ENCODE results near the gene CYSLTR2. TPM values are rescaled to one million over a fixed set of nuclear protein-coding genes. Genes with fewer than 3 reads are reported as not detected.

The CYSLTR2 gene
- total and polyA plus RNA-seq, 2 of the 8 experiments (the other 6 are each of a cell fraction or from before 2014, with no cell fraction given): not detected

DNA sequence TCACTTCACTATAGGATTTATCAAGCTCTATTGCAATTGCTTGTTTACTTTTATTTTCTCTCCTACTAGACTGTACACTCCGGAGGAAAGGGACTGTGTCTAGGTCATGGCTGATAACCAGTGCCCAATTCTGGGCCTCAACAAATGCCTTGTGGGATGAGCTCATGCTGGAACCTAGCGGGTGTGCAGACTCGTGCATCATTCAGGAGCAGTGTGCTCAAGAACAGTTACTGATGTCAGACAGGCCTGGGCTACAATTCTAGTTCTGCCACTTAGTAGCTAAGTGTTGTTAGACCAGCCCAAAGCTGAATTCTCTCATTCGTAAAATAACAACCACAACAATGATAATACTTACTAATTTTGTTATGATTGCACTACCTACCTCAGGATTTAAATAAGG is 95.4 kb downstream of the CYSLTR2 start:
- no peak overlapping the region for H4K91ac ChIP-seq (replicated peaks; ENCODE audit: insufficient read length, low read length)
- TF ChIP-seq CBX8 (IDR thresholded peaks at IDR 0.05; ENCODE audit: borderline replicate concordance, low read depth, low read length) (no peak), JUN (IDR thresholded peaks at IDR 0.05; ENCODE audit: low read depth, low read length) (no peak), KDM4A (IDR thresholded peaks at IDR 0.05; ENCODE audit: low read depth, low read length, severe bottlenecking) (no peak), BCL11A (IDR thresholded peaks at IDR 0.05; ENCODE audit: low read depth in 2 of 2, low read length in 2 of 2) (no peak), MAFK (IDR thresholded peaks at IDR 0.05; ENCODE audit: low read depth, low read length) (no peak), SAP30 (IDR thresholded peaks at IDR 0.05; ENCODE audit: insufficient read depth, insufficient replicate concordance, low read length) (no peak), SIN3A (conservative IDR thresholded peaks at IDR 0.05 in 1 of 2, IDR thresholded peaks at IDR 0.05 in 1 of 2; ENCODE audit: low read depth in 1 of 2, low read length in 2 of 2) (no peak), HDAC6 (IDR thresholded peaks at IDR 0.05; ENCODE audit: low read depth, low read length) (no peak), PHF8 (conservative IDR thresholded peaks at IDR 0.05; ENCODE audit: low read depth, low read length) (no peak), SUZ12 (IDR thresholded peaks at IDR 0.05; ENCODE audit: low read length) (no peak), ATF2 (IDR thresholded peaks at IDR 0.05; ENCODE audit: low read length) (no peak), KDM5A (IDR thresholded peaks at IDR 0.05; ENCODE audit: low read length) (no peak)

More for the DNA sequence above, 95.4 kb downstream of the CYSLTR2 start:
- Histone ChIP-seq H3K14ac (ENCODE audit: insufficient read length) (no peak overlapping the region), H3K9ac (replicated peaks in 1 of 4; ENCODE audit: extremely low read depth in 1 of 4, low read depth in 3 of 4, low read length in 3 of 4) (no peak overlapping the region), H4K20me1 (replicated peaks in 1 of 2; ENCODE audit: control insufficient read depth in 1 of 2, insufficient read depth in 2 of 2, low read length in 2 of 2) (no peaks in the 10 kb centered on the region), H2BK120ac (replicated peaks; ENCODE audit: low read depth, low read length) (no peak overlapping the region), H3K36me3 (ENCODE audit: control insufficient read depth in 2 of 4, insufficient read depth in 4 of 4, low read length in 3 of 4) (no peaks in the 10 kb centered on the region), H3K56ac (replicated peaks; ENCODE audit: insufficient read length, low read depth, low read length) (no peak overlapping the region), H3K18ac (ENCODE audit: extremely low read depth, low read length) (no peak overlapping the region), H2BK15ac (ENCODE audit: low read length) (no peak overlapping the region), H3K79me1 (ENCODE audit: low read depth, low read length) (no peaks in the 10 kb centered on the region), H3K4me2 (ENCODE audit: insufficient read depth in 1 of 2, low read depth in 2 of 2, low read length in 2 of 2) (no peak overlapping the region), H3K27me3 (replicated peaks in 1 of 4; ENCODE audit: control insufficient read depth in 3 of 4, extremely low read depth in 1 of 4, insufficient read depth in 3 of 4, low read length in 3 of 4) (no peaks in the 10 kb centered on the region), H2BK5ac (ENCODE audit: low read depth, low read length) (no peak overlapping the region), H3K79me2 (ENCODE audit: control insufficient read depth in 1 of 2, insufficient read depth in 2 of 2, low read length in 2 of 2) (no peaks in the 10 kb centered on the region), H3K4me3 (ENCODE audit: extremely low read depth in 1 of 4, insufficient read depth in 2 of 4, low read depth in 3 of 4, low read length in 4 of 4) (no peak overlapping the region), H3K23ac (ENCODE audit: insufficient read length) (no peak overlapping the region), H2BK12ac (ENCODE audit: low read depth, low read length) (no peak overlapping the region), H4K5ac (ENCODE audit: insufficient read length, low read depth, low read length) (no peak overlapping the region), H2AFZ (ENCODE audit: low read length) (no peak overlapping the region), H3K27ac (ENCODE audit: low read depth, low read length) (no peak overlapping the region), H3K4me1 (replicated peaks in 1 of 4; ENCODE audit: control insufficient read depth in 3 of 4, insufficient read depth in 4 of 4, low read length in 3 of 4) (no peaks in the 10 kb centered on the region), H3K9me3 (ENCODE audit: insufficient read depth in 2 of 2, low read depth in 1 of 2, low read length in 1 of 2) (no peaks in the 10 kb centered on the region), H2BK20ac (ENCODE audit: low read length) (no peak overlapping the region), H4K8ac (ENCODE audit: extremely low read depth, insufficient read depth, low read length) (no peak overlapping the region), H3K4ac (replicated peaks; ENCODE audit: insufficient read length, low read depth, low read length) (no peak overlapping the region), H3K23me2 (ENCODE audit: low read depth, low read length) (no peaks in the 10 kb centered on the region), H2AK5ac (ENCODE audit: low read depth, low read length) (no peak overlapping the region)
- ChIA-PET POLR2A (ENCODE audit: partially characterized antibody) (no interaction called here), CTCF (ENCODE audit: partially characterized antibody) (interaction anchor here (0.7 to 5.3 kb wide), 10 partner anchors 8 to 415 kb away, joined by 3 to 48 read pairs (median 4); no protein-coding TSS in a partner anchor)
- WGBS, 2 experiments (ENCODE audit: extremely low coverage in 1 of 2, insufficient coverage in 1 of 2, insufficient read length in 1 of 2, insufficient replicate concordance in 2 of 2, low coverage in 1 of 2, low lambda C conversion rate in 2 of 2, missing lambda C conversion rate in 1 of 2): 94% methylated on average over 4 of the region's 4 CpGs; no CpG with 5 or more reads in 1 of the 2 experiments
- FAIRE-seq (no peak), DNase-seq (ENCODE audit: low read depth in 1 of 2, low spot score in 2 of 2) (no peak)
